Endothelial cell of umbilical vein (primary cell): ENCODE measurements around the gene TMPRSS3. TPM values are rescaled to one million over a fixed set of nuclear protein-coding genes. Genes with fewer than 3 reads are reported as not detected.

ENCODE experiments used
- BruUV-seq: library from RNA; stranded (reverse); fragments of 400-500 nt; replicated peaks from 2 replicates; lab custom pipeline; 2021; lab: Mats Ljungman, UMichigan
- CTCF ChIA-PET: fragments of 300-600, 350-600 bp; sonication (Branson Sonifier 250); formaldehyde crosslinking; loops from one replicate; lab custom pipeline; 2021; ENCODE audit warnings: antibody characterized with exemption, inconsistent platforms; lab: Charles Lee
- POLR2A ChIA-PET: fragments of 300-600, 350-600 bp; sonication (Branson Sonifier 250); formaldehyde crosslinking; loops from one replicate; lab custom pipeline; 2021; ENCODE audit warnings: antibody characterized with exemption, inconsistent platforms; lab: Charles Lee
- DNase-seq: peaks from one replicate; pipeline ENCODE4 v3.0.0-alpha.2; 2011; ENCODE audit warnings: low read depth, low spot score
- FAIRE-seq: peaks from 2 replicates; lab custom pipeline; 2011; peaks lifted over from hg19 to GRCh38; lab: Jason Lieb, UNC
- H2AFZ ChIP-seq: 2 replicates; pipeline ENCODE4 v1.6.0; 2012; ENCODE audit warnings: low read depth, low read length, control low read depth, inconsistent platforms
- H3K27ac ChIP-seq: 2 replicates; pipeline ENCODE4 v1.5.1; 2011; ENCODE audit warnings: low read depth, mild to moderate bottlenecking, control low read depth, low read length, moderate library complexity; ENCODE audit not compliant: insufficient read depth
- H3K27me3 ChIP-seq, 2 experiments: 2 replicates each; pipeline versions ENCODE4 v1.6.0 to v1.6.1; 2011; ENCODE audit warnings: low read length in 2 of 2, mixed read lengths in 1 of 2; ENCODE audit not compliant: control insufficient read depth in 2 of 2, insufficient read depth in 2 of 2
- H3K36me3 ChIP-seq, 2 experiments: 2 replicates in 1 of 2; 3 replicates in 1 of 2; pipeline ENCODE4 v1.5.1; 2011; ENCODE audit warnings: low read length in 2 of 2, mild to moderate bottlenecking in 1 of 2, moderate library complexity in 1 of 2; ENCODE audit not compliant: control insufficient read depth in 2 of 2, insufficient read depth in 2 of 2; ENCODE audit errors: extremely low read depth in 1 of 2
- H3K4me1 ChIP-seq: 3 replicates; pipeline ENCODE4 v1.5.1; 2011; ENCODE audit warnings: mild to moderate bottlenecking, low read length; ENCODE audit not compliant: control insufficient read depth, insufficient read depth; ENCODE audit errors: extremely low read depth
- H3K4me2 ChIP-seq: 2 replicates; pipeline ENCODE4 v1.6.1; 2011; ENCODE audit warnings: low read length, control low read depth, mixed read lengths; ENCODE audit not compliant: insufficient read depth
- H3K4me3 ChIP-seq, 3 experiments: fragments of 200-600 bp in 1 of 3; sonication (generic), shearing (Covaris generic) in 1 of 3; replicated peaks in 1 of 3; 2 replicates each; pipeline ENCODE4 v1.5.1; 2011 to 2016; ENCODE audit warnings: control low read depth in 3 of 3, low read length in 3 of 3, mild to moderate bottlenecking in 2 of 3, inconsistent platforms in 1 of 3, low read depth in 1 of 3, moderate library complexity in 1 of 3; ENCODE audit not compliant: insufficient read depth in 1 of 3
- H3K79me2 ChIP-seq: 2 replicates; pipeline ENCODE4 v1.6.0; 2012; ENCODE audit warnings: low read length, inconsistent platforms; ENCODE audit not compliant: control insufficient read depth, insufficient read depth
- H3K9ac ChIP-seq: replicated peaks from 2 replicates; pipeline ENCODE3; 2011; ENCODE audit warnings: low read length, control low read depth; ENCODE audit not compliant: insufficient read depth; ENCODE audit errors: extremely low read depth
- H3K9me1 ChIP-seq: replicated peaks from 3 replicates; pipeline ENCODE4 v1.6.0; 2011; ENCODE audit warnings: mild to moderate bottlenecking, low read length; ENCODE audit not compliant: control insufficient read depth, insufficient read depth; ENCODE audit errors: extremely low read depth
- H3K9me3 ChIP-seq: replicated peaks from 2 replicates; pipeline ENCODE4 v1.5.1; 2012; ENCODE audit warnings: low read length, inconsistent platforms; ENCODE audit not compliant: control insufficient read depth, insufficient read depth
- H4K20me1 ChIP-seq: replicated peaks from 2 replicates; pipeline ENCODE3; 2011; ENCODE audit warnings: mild to moderate bottlenecking, low read length; ENCODE audit not compliant: control insufficient read depth, insufficient read depth; ENCODE audit errors: extremely low read depth
- EZH2 ChIP-seq: IDR thresholded peaks from 2 replicates; pipeline ENCODE4 v1.6.1; 2012; ENCODE audit warnings: borderline replicate concordance, low read depth, mild to moderate bottlenecking, moderate library complexity, low read length, inconsistent platforms; ENCODE audit not compliant: severe bottlenecking
- FOS ChIP-seq: IDR thresholded peaks from 2 replicates; pipeline ENCODE4 v1.6.1; 2011; ENCODE audit warnings: mild to moderate bottlenecking, low read length, moderate library complexity, borderline replicate concordance; ENCODE audit not compliant: insufficient read depth
- GATA2 ChIP-seq: IDR thresholded peaks from 2 replicates; pipeline ENCODE4 v1.7.0; 2011; ENCODE audit warnings: low read depth, mild to moderate bottlenecking, moderate library complexity, mixed read lengths, low read length; ENCODE audit not compliant: insufficient read length, insufficient read depth
- JUN ChIP-seq: IDR thresholded peaks from 2 replicates; pipeline ENCODE4 v1.6.1; 2011; ENCODE audit warnings: borderline replicate concordance, low read depth; ENCODE audit not compliant: insufficient read length, insufficient read depth
- MAX ChIP-seq: IDR thresholded peaks from 2 replicates; pipeline ENCODE4 v1.6.1; 2011; ENCODE audit not compliant: insufficient read depth, insufficient read length
- MYC ChIP-seq: IDR thresholded peaks from one replicate; pipeline ENCODE4 v1.6.1; 2011; ENCODE audit warnings: mild to moderate bottlenecking, low read depth, low read length
- POLR2A ChIP-seq: IDR thresholded peaks from 2 replicates; pipeline ENCODE4 v1.6.1; 2012; ENCODE audit warnings: low read depth, mild to moderate bottlenecking, control low read depth, low read length
- POLR2AphosphoS5 ChIP-seq: IDR thresholded peaks from 2 replicates; pipeline ENCODE4 v1.6.1; 2012; ENCODE audit warnings: low read depth, mild to moderate bottlenecking, control low read depth, low read length, moderate library complexity; ENCODE audit not compliant: insufficient read depth
- dilution Hi-C: fragments of 300-500 bp; cut with MboI; formaldehyde crosslinking; loops from one replicate; pipeline ENCODE4 v1.15.0; 2019; ENCODE audit warnings: low sequenced_read_pairs; ENCODE audit not compliant: extremely low pct_ligation_motif_present
- intact Hi-C: fragments of 100-400 bp; cut with micrococcal nuclease; formaldehyde crosslinking; loops from one replicate; pipeline ENCODE4 v1.10.0; 2022
- polyA plus RNA-seq, 4 experiments: library from polyadenylated mRNA; depleted of rRNA in 3 of 4; stranded (reverse) in 3 of 4; unstranded in 1 of 4; fragments of >200 nt; gene quantifications; 2 replicates each; pipeline versions ENCODE4 v1.2.1 to v1.2.3, GENCODE V29; 2011 to 2012; ENCODE audit warnings: missing spikeins in 1 of 4
- total RNA-seq: library from RNA; stranded (reverse); gene quantifications from 2 replicates; pipeline ENCODE4 v1.2.3, GENCODE V29; 2021
- TF ChIP-seq, protein P1 (sequence below), 2 donors: IDR thresholded peaks; 1 replicate in 1 of 2; 2 replicates in 1 of 2; pipeline ENCODE4 v1.5.1; 2011; ENCODE audit warnings: low read length in 2 of 2, mild to moderate bottlenecking in 2 of 2, moderate library complexity in 2 of 2, control low read depth in 1 of 2, inconsistent platforms in 1 of 2, low read depth in 1 of 2; ENCODE audit not compliant: insufficient read depth in 1 of 2; ENCODE audit errors: extremely low read depth in 1 of 2

TMPRSS3 gene
- total and polyA plus RNA-seq, 2 donors (not counting 3 experiments of a cell fraction or from before 2014, with no cell fraction given) = not detected

DNA sequence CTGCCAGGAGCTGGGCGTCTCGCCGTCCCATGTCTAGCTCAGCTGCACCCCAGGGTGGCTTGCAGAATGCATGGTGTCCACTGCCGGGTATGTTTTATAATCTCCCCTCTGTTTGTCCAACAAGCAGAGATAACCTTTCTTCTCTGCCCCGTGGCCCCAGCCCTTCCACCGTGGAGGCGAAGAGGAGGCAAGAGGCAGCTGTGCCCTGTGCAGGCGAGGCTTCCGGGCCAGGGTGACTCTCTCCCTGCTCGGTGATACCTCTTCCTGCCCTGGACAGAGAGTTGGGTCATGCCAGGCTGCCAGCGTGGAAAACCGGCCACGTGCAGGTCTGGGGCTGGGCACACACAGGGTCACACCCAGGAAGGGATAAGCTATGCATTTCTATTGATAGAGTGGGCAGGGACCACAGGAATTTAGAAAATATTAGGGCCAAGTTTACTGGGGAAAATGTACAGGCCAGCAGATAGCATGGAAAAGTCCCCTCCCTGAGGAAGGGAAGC, 44.9 kb downstream of the TMPRSS3 start, which contains the start of gene TFF2:
Gene TFF2 (minus strand): TSS at position 68 of the 500 bp plus-strand sequence. CDS start 37 bp downstream, at position 31.
- no peak within 1 kb of the TSS for H3K4me3 ChIP-seq
- no peak within 1 kb of the TSS for H2AFZ ChIP-seq
- intact Hi-C loops = no loop called here
- no peak within 1 kb of the TSS for H3K27ac ChIP-seq
- no peak within 1 kb of the TSS for H3K9ac ChIP-seq
- no peaks in the 10 kb centered on the region for H3K36me3 ChIP-seq
- H3K9me3 ChIP-seq = no peaks in the 10 kb centered on the region
- H3K4me1 ChIP-seq = no peaks in the 10 kb centered on the region
- FAIRE-seq (no peak), DNase-seq (no peak)
- H3K9me1 ChIP-seq = no peaks in the 10 kb centered on the region
- dilution Hi-C loops = no loop called here
- H4K20me1 ChIP-seq = no peaks in the 10 kb centered on the region
- H3K4me2 ChIP-seq = no peak within 1 kb of the TSS
- no peaks in the 10 kb centered on the region for H3K79me2 ChIP-seq
- no peaks in the 10 kb centered on the region for H3K27me3 ChIP-seq
- ChIA-PET CTCF (no interaction called here), POLR2A (no interaction called here)
- TF ChIP-seq GATA2 (no peak), POLR2A (no peak), FOS (no peak), POLR2AphosphoS5 (no peak), MYC (no peak)
- no TSS peak for BruUV-seq

GRCh38 chr21:42350318-42350910, 45.4 kb downstream of the TMPRSS3 start:
- Histone ChIP-seq H3K9ac (no peak overlapping the region), H3K9me1 (no peaks in the 10 kb centered on the region), H4K20me1 (no peaks in the 10 kb centered on the region), H3K79me2 (no peaks in the 10 kb centered on the region), H3K4me3 (no peak overlapping the region), H3K4me1 (no peaks in the 10 kb centered on the region), H2AFZ (no peak overlapping the region), H3K9me3 (no peaks in the 10 kb centered on the region), H3K4me2 (no peak overlapping the region), H3K27ac (no peak overlapping the region), H3K36me3 (no peaks in the 10 kb centered on the region), H3K27me3 (no peaks in the 10 kb centered on the region)
- DNase-seq (no peak), FAIRE-seq (no peak)
- POLR2A ChIA-PET = no interaction called here
- dilution Hi-C loops (no loop called here), intact Hi-C loops (no loop called here)
- no peak for TF ChIP-seq POLR2A
- TF ChIP-seq EZH2 = no peak
- no peak for TF ChIP-seq JUN
- no peak for TF ChIP-seq MAX
- no peak for TF ChIP-seq MYC
- no peak for TF ChIP-seq GATA2
- no peak for TF ChIP-seq POLR2AphosphoS5
- TF ChIP-seq FOS = no peak
- TF ChIP-seq, protein P1, sequence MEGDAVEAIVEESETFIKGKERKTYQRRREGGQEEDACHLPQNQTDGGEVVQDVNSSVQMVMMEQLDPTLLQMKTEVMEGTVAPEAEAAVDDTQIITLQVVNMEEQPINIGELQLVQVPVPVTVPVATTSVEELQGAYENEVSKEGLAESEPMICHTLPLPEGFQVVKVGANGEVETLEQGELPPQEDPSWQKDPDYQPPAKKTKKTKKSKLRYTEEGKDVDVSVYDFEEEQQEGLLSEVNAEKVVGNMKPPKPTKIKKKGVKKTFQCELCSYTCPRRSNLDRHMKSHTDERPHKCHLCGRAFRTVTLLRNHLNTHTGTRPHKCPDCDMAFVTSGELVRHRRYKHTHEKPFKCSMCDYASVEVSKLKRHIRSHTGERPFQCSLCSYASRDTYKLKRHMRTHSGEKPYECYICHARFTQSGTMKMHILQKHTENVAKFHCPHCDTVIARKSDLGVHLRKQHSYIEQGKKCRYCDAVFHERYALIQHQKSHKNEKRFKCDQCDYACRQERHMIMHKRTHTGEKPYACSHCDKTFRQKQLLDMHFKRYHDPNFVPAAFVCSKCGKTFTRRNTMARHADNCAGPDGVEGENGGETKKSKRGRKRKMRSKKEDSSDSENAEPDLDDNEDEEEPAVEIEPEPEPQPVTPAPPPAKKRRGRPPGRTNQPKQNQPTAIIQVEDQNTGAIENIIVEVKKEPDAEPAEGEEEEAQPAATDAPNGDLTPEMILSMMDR (IDR thresholded peaks at IDR 0.05; ENCODE audit: extremely low read depth in 1 of 2, insufficient read depth in 1 of 2, low read depth in 1 of 2, low read length in 2 of 2) = no peak
- CTCF ChIA-PET = no interaction called here
- BruUV-seq = no TSS peak
